Spinal cord (tissue), 10 donors: ENCODE results near the gene EHMT1. TPM values are rescaled to one million over a fixed set of nuclear protein-coding genes. Genes with fewer than 3 reads are reported as not detected.

Source experiments
- DNase-seq, 6 donors: peaks; one replicate each; pipeline versions ENCODE4 v3.0.0 to v3.0.0-alpha.2; 2013 to 2015; ENCODE audit warnings: low spot score in 6 of 6, low read depth in 4 of 6
- H3K27ac ChIP-seq: one replicate; pipeline ENCODE4 v1.5.1; 2013; ENCODE audit warnings: low read depth, low read length, control low read depth
- H3K27me3 ChIP-seq: one replicate; pipeline ENCODE4 v1.6.1; 2013; ENCODE audit warnings: low read length; ENCODE audit not compliant: control insufficient read depth, insufficient read depth
- H3K36me3 ChIP-seq: one replicate; pipeline ENCODE4 v1.6.1; 2013; ENCODE audit warnings: low read length; ENCODE audit not compliant: control insufficient read depth, insufficient read depth
- H3K4me1 ChIP-seq: one replicate; pipeline ENCODE4 v1.6.1; 2013; ENCODE audit warnings: low read length; ENCODE audit not compliant: control insufficient read depth, insufficient read depth
- H3K4me3 ChIP-seq: one replicate; pipeline ENCODE4 v1.5.1; 2013; ENCODE audit warnings: low read depth, low read length, control low read depth
- H3K9me3 ChIP-seq: one replicate; pipeline ENCODE4 v1.6.1; 2013; ENCODE audit warnings: low read length; ENCODE audit not compliant: control insufficient read depth, insufficient read depth
- WGBS: methylation state at CpG from one replicate; pipeline ENCODE4 v1.1.5; 2013; ENCODE audit warnings: missing lambda C conversion rate; ENCODE audit not compliant: insufficient coverage; 5-methylcytosine and 5-hydroxymethylcytosine counted together
- polyA plus RNA-seq, 2 donors: library from polyadenylated mRNA; unstranded; fragments of 120-200 nt; gene quantifications; one replicate each; pipeline ENCODE4 v1.2.1, GENCODE V29; 2013; ENCODE audit not compliant: insufficient read length in 2 of 2
- total RNA-seq, 2 donors: library from RNA; depleted of rRNA in 1 of 2; stranded (reverse); fragments of 120-200 nt in 1 of 2; fragments of >200 nt in 1 of 2; gene quantifications; one replicate each; pipeline versions ENCODE4 v1.2.3 to v1.2.4, GENCODE V29; 2013 to 2014
- donor health status: healthy.

The EHMT1 gene
- total and polyA plus RNA-seq, 4 donors, result 35.8 to 86.2 (median 57.1) TPM

GRCh38 chr9:137674976-137675320 is 56.1 kb downstream of the EHMT1 start:
- Histone ChIP-seq H3K36me3 (peaks cover 13% of the 10 kb centered on the region), H3K27me3 (no peaks in the 10 kb centered on the region), H3K4me3 (no peak overlapping the region), H3K9me3 (no peaks in the 10 kb centered on the region), H3K27ac (no peak overlapping the region), H3K4me1 (peaks cover 27% of the 10 kb centered on the region)
- 89% methylated on average over 3 of the region's 5 CpGs for WGBS
- DNase-seq, result peak in 1 of 6 donors; percentile 57

- WGBS, result 92% methylated on average over 12 of the region's 12 CpGs
- H3K9me3 ChIP-seq, result no peaks in the 10 kb centered on the region
- H3K27ac ChIP-seq, result no peak overlapping the region
- H3K4me3 ChIP-seq, result no peak overlapping the region
- DNase-seq, result no peak
- peaks cover 12% of the 10 kb centered on the region for H3K36me3 ChIP-seq
- H3K27me3 ChIP-seq, result no peaks in the 10 kb centered on the region
- H3K4me1 ChIP-seq, result peaks cover 27% of the 10 kb centered on the region
These were observed 58.2 kb downstream of the EHMT1 start for GRCh38 chr9:137676998-137677397.

GRCh38 chr9:137678202-137678601 is 59.4 kb downstream of the EHMT1 start:
- H3K4me1 ChIP-seq, result peaks cover 31% of the 10 kb centered on the region
- no peak overlapping the region for H3K4me3 ChIP-seq
- H3K27ac ChIP-seq, result no peak overlapping the region
- H3K27me3 ChIP-seq, result no peaks in the 10 kb centered on the region
- DNase-seq, result no peak
- peaks cover 14% of the 10 kb centered on the region for H3K36me3 ChIP-seq
- 96% methylated on average over 11 of the region's 12 CpGs for WGBS
- H3K9me3 ChIP-seq, result no peaks in the 10 kb centered on the region

GRCh38 chr9:137679249-137679648 is 60.4 kb downstream of the EHMT1 start:
- no peak overlapping the region for H3K4me3 ChIP-seq
- H3K27ac ChIP-seq, result no peak overlapping the region
- no peaks in the 10 kb centered on the region for H3K9me3 ChIP-seq
- H3K36me3 ChIP-seq, result peaks cover 14% of the 10 kb centered on the region
- no peaks in the 10 kb centered on the region for H3K27me3 ChIP-seq
- DNase-seq, result peak in 1 of 6 donors; percentile 59
- peaks cover 20% of the 10 kb centered on the region for H3K4me1 ChIP-seq
- 11% methylated on average over 2 of the region's 6 CpGs for WGBS

GRCh38 chr9:137679695-137680305 is 61.0 kb downstream of the EHMT1 start:
- peaks cover 15% of the 10 kb centered on the region for H3K4me1 ChIP-seq
- 100% methylated on average over 2 of the region's 7 CpGs for WGBS

GRCh38 chr9:137680444-137681358 is 61.9 kb downstream of the EHMT1 start:
- H3K27ac ChIP-seq, result no peak overlapping the region
- 77% methylated on average over 12 of the region's 18 CpGs for WGBS
- peaks cover 14% of the 10 kb centered on the region for H3K36me3 ChIP-seq
- DNase-seq, result no peak
- H3K27me3 ChIP-seq, result no peaks in the 10 kb centered on the region
- H3K4me3 ChIP-seq, result no peak overlapping the region
- peaks cover 13% of the 10 kb centered on the region for H3K4me1 ChIP-seq
- H3K9me3 ChIP-seq, result no peaks in the 10 kb centered on the region

More at GRCh38 chr9:137679695-137680305, 61.0 kb downstream of the EHMT1 start:
- H3K27ac ChIP-seq, result no peak overlapping the region
- no peak overlapping the region for H3K4me3 ChIP-seq
- H3K9me3 ChIP-seq, result no peaks in the 10 kb centered on the region
- no peaks in the 10 kb centered on the region for H3K27me3 ChIP-seq
- peak in 1 of 6 donors; percentile 28 for DNase-seq
- peaks cover 14% of the 10 kb centered on the region for H3K36me3 ChIP-seq

- Histone ChIP-seq H3K27ac (no peak overlapping the region), H3K36me3 (peaks cover 5% of the 10 kb centered on the region), H3K27me3 (no peaks in the 10 kb centered on the region), H3K9me3 (no peaks in the 10 kb centered on the region), H3K4me1 (peaks cover 13% of the 10 kb centered on the region), H3K4me3 (no peak overlapping the region)
- DNase-seq, result no peak
- WGBS, result 64% methylated on average over 15 of the region's 18 CpGs
These were observed 63.8 kb downstream of the EHMT1 start for GRCh38 chr9:137682428-137683105.

- Histone ChIP-seq H3K27ac (no peak overlapping the region), H3K4me3 (no peak overlapping the region)
These were observed 64.6 kb downstream of the EHMT1 start for GRCh38 chr9:137683262-137683864.

GRCh38 chr9:137685035-137685740 is 66.4 kb downstream of the EHMT1 start:
- DNase-seq, result no peak
- Histone ChIP-seq H3K36me3 (peaks cover 5% of the 10 kb centered on the region), H3K4me3 (no peak overlapping the region), H3K27me3 (no peaks in the 10 kb centered on the region), H3K27ac (no peak overlapping the region), H3K9me3 (no peaks in the 10 kb centered on the region), H3K4me1 (peaks cover 18% of the 10 kb centered on the region)
- 94% methylated on average over 2 of the region's 5 CpGs for WGBS

More at GRCh38 chr9:137683262-137683864, 64.6 kb downstream of the EHMT1 start:
- Histone ChIP-seq H3K36me3 (peaks cover 5% of the 10 kb centered on the region), H3K9me3 (no peaks in the 10 kb centered on the region), H3K4me1 (peaks cover 15% of the 10 kb centered on the region), H3K27me3 (no peaks in the 10 kb centered on the region)
- WGBS, result no CpG with 5 or more reads among the region's 6 CpGs
- DNase-seq, result peak in 1 of 6 donors; percentile 38
